ENCODE data around the gene TRIM67.

Gene TRIM67

DNA sequence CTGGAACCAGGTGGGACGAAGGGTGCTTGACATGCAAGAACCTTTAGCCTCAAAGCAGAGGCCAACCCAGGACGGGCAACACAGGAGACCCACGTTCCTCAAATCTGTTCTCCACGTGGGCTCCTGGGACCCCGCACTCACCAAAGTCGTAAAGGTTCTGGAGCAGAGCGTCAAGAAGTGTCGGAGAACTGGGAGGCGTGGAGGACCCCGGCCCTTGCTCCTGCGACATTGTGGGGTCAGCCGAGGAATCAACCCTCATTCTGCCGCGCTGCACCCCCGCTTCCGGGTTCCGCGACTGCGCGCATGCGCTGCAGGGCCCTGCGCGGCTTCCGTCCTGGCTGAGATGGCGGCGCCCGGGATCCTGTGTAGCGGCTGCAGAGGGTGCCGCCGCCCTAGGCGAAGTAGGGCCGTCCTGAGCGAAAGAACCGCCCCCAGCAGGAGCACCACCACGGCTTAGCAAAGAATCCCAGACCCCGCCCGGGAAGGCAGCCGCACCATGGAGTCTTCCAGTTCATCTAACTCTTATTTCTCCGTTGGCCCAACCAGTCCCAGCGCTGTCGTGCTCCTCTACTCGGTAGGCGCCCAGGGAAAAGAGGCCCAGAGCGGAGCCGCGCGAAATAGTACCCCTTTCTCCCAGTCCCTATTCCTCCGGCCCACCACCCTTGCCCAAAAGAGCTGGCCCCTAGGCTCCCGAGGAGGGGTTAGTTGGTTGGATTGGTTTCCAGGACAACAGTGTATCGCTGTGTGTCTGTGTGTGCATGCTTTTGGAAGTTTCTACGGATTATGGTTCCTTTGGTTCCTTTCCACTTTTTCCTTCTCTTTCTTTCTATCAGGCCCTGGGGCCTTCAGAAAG is 79.3 kb downstream of the TRIM67 start, which contains the start of gene GNPAT:
Gene GNPAT, plus strand, starts transcription at position 330 of the 853 bp plus-strand sequence. Its CDS starts 167 bp downstream, at position 497.
- ATAC-seq: peak; percentile 97

GRCh38 chr1:231241750-231242149 is 79.9 kb downstream of the TRIM67 start:
- peak; percentile 74 for ATAC-seq
- no peak for TF ChIP-seq ARNTL (CRISPR knock-in tag; IDR thresholded peaks at IDR 0.05; ENCODE audit: borderline replicate concordance, low read depth)

More for the DNA sequence above, 79.3 kb downstream of the TRIM67 start, which contains the start of gene GNPAT:
- TF ChIP-seq ZNF565 (CRISPR knock-in tag; conservative IDR thresholded peaks at IDR 0.05; ENCODE audit: low read depth) (no peak), OSR1 (CRISPR knock-in tag; IDR thresholded peaks at IDR 0.05) (no peak), BACH2 (CRISPR knock-in tag; IDR thresholded peaks at IDR 0.05; ENCODE audit: borderline replicate concordance) (no peak), ZNF70 (CRISPR knock-in tag; IDR thresholded peaks at IDR 0.05) (no peak), ZFP30 (CRISPR knock-in tag; IDR thresholded peaks at IDR 0.05) (no peak), PPARA (CRISPR knock-in tag; IDR thresholded peaks at IDR 0.05; ENCODE audit: borderline replicate concordance) (no peak), GLIS3 (CRISPR knock-in tag; IDR thresholded peaks at IDR 0.05) (no peak), TOX (CRISPR knock-in tag; IDR thresholded peaks at IDR 0.05; ENCODE audit: borderline replicate concordance) (no peak), ARNTL (CRISPR knock-in tag; IDR thresholded peaks at IDR 0.05; ENCODE audit: borderline replicate concordance, low read depth) (no peak), ZC3H10 (CRISPR knock-in tag; IDR thresholded peaks at IDR 0.05) (no peak), ISL1 (CRISPR knock-in tag; IDR thresholded peaks at IDR 0.05) (no peak), SNAI2 (CRISPR knock-in tag; IDR thresholded peaks at IDR 0.05) (no peak)
- TF ChIP-seq, protein P1, sequence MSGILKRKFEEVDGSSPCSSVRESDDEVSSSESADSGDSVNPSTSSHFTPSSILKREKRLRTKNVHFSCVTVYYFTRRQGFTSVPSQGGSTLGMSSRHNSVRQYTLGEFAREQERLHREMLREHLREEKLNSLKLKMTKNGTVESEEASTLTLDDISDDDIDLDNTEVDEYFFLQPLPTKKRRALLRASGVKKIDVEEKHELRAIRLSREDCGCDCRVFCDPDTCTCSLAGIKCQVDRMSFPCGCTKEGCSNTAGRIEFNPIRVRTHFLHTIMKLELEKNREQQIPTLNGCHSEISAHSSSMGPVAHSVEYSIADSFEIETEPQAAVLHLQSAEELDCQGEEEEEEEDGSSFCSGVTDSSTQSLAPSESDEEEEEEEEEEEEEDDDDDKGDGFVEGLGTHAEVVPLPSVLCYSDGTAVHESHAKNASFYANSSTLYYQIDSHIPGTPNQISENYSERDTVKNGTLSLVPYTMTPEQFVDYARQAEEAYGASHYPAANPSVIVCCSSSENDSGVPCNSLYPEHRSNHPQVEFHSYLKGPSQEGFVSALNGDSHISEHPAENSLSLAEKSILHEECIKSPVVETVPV (CRISPR knock-in tag; IDR thresholded peaks at IDR 0.05): no peak

GRCh38 chr1:231242516-231243198 is 80.8 kb downstream of the TRIM67 start:
- TF ChIP-seq ZNF565 (CRISPR knock-in tag; conservative IDR thresholded peaks at IDR 0.05; ENCODE audit: low read depth) (no peak), OSR1 (CRISPR knock-in tag; IDR thresholded peaks at IDR 0.05) (no peak), ZFP3 (CRISPR knock-in tag; IDR thresholded peaks at IDR 0.05) (no peak)
- no peak for ATAC-seq

- no peak for TF ChIP-seq ESRRG (CRISPR knock-in tag; IDR thresholded peaks at IDR 0.05)
- TF ChIP-seq ZNF8 (CRISPR knock-in tag; IDR thresholded peaks at IDR 0.05): no peak
- TF ChIP-seq GLIS3 (CRISPR knock-in tag; IDR thresholded peaks at IDR 0.05): no peak
- no peak for TF ChIP-seq ZNF70 (CRISPR knock-in tag; IDR thresholded peaks at IDR 0.05)
- TF ChIP-seq ZFP3 (CRISPR knock-in tag; IDR thresholded peaks at IDR 0.05): no peak
- TF ChIP-seq ZFP30 (CRISPR knock-in tag; IDR thresholded peaks at IDR 0.05): no peak
- TF ChIP-seq, protein P2, sequence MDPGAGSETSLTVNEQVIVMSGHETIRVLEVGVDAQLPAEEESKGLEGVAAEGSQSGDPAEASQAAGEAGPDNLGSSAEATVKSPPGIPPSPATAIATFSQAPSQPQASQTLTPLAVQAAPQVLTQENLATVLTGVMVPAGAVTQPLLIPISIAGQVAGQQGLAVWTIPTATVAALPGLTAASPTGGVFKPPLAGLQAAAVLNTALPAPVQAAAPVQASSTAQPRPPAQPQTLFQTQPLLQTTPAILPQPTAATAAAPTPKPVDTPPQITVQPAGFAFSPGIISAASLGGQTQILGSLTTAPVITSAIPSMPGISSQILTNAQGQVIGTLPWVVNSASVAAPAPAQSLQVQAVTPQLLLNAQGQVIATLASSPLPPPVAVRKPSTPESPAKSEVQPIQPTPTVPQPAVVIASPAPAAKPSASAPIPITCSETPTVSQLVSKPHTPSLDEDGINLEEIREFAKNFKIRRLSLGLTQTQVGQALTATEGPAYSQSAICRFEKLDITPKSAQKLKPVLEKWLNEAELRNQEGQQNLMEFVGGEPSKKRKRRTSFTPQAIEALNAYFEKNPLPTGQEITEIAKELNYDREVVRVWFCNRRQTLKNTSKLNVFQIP (CRISPR knock-in tag; IDR thresholded peaks at IDR 0.05; ENCODE audit: borderline replicate concordance, low read depth): no peak
- TF ChIP-seq TCF4 (CRISPR knock-in tag; IDR thresholded peaks at IDR 0.05; ENCODE audit: borderline replicate concordance): no peak
- no peak for TF ChIP-seq ZC3H10 (CRISPR knock-in tag; IDR thresholded peaks at IDR 0.05)
- no peak for TF ChIP-seq BACH2 (CRISPR knock-in tag; IDR thresholded peaks at IDR 0.05; ENCODE audit: borderline replicate concordance)
- no peak for TF ChIP-seq ISL1 (CRISPR knock-in tag; IDR thresholded peaks at IDR 0.05)
- no peak for TF ChIP-seq CREB5 (CRISPR knock-in tag; IDR thresholded peaks at IDR 0.05; ENCODE audit: low read depth)
- ATAC-seq: no peak
Measured at GRCh38 chr1:231248778-231249177, 86.9 kb downstream of the TRIM67 start.

GRCh38 chr1:231252336-231252735 is 90.5 kb downstream of the TRIM67 start:
- ATAC-seq: no peak
- TF ChIP-seq GLIS3 (CRISPR knock-in tag; IDR thresholded peaks at IDR 0.05): no peak
- TF ChIP-seq ZFP3 (CRISPR knock-in tag; IDR thresholded peaks at IDR 0.05): no peak
- TF ChIP-seq OSR1 (CRISPR knock-in tag; IDR thresholded peaks at IDR 0.05): no peak
- TF ChIP-seq, protein P1 (CRISPR knock-in tag; IDR thresholded peaks at IDR 0.05): no peak
- TF ChIP-seq, protein P2 (CRISPR knock-in tag; IDR thresholded peaks at IDR 0.05; ENCODE audit: borderline replicate concordance, low read depth): no peak
- no peak for TF ChIP-seq ZNF8 (CRISPR knock-in tag; IDR thresholded peaks at IDR 0.05)
- no peak for TF ChIP-seq SNAI2 (CRISPR knock-in tag; IDR thresholded peaks at IDR 0.05)
- TF ChIP-seq ZNF565 (CRISPR knock-in tag; conservative IDR thresholded peaks at IDR 0.05; ENCODE audit: low read depth): no peak
- TF ChIP-seq BACH2 (CRISPR knock-in tag; IDR thresholded peaks at IDR 0.05; ENCODE audit: borderline replicate concordance): no peak
- no peak for TF ChIP-seq TSHZ2 (CRISPR knock-in tag; IDR thresholded peaks at IDR 0.05)

Data from SK-N-SH treated with all-trans-retinoic acid at 6 μM for 48 hours (cell line).